IMR-90 (cell line): ENCODE data around the gene PLA2G12B. TPM values are rescaled to one million over a fixed set of nuclear protein-coding genes. Genes with fewer than 3 reads are reported as not detected.

ENCODE experiments used
- ATAC-seq: fragments of 200-7000 bp; cut with Tn5 transposase; 2 replicates; pipeline ENCODE4 v1.9.1; 2020; ENCODE audit warnings: low read depth, mild to moderate bottlenecking, moderate library complexity
- BruUV-seq: library from RNA; stranded (reverse); fragments of 400-500 nt; replicated peaks from 2 replicates; lab custom pipeline; 2021; lab: Mats Ljungman, UMichigan
- CTCF ChIA-PET: fragments of 300-600 bp; formaldehyde crosslinking; extraction: SDS; loops from one replicate; lab custom pipeline; 2021; ENCODE audit warnings: antibody characterized with exemption; lab: Yijun Ruan, JAX
- POLR2A ChIA-PET: fragments of 300-600 bp; sonication (Branson Sonifier 250); formaldehyde crosslinking; loops from one replicate; lab custom pipeline; 2022; ENCODE audit warnings: antibody characterized with exemption; ENCODE audit not compliant: unreplicated experiment; lab: Charles Lee
- DNase-seq: peaks from one replicate; pipeline ENCODE4 v3.0.0; 2013
- H2AFZ ChIP-seq: replicated peaks from 2 replicates; pipeline ENCODE3; 2013; ENCODE audit warnings: low read length, mild to moderate bottlenecking; ENCODE audit not compliant: poor library complexity
- H2AK5ac ChIP-seq: 2 replicates; pipeline ENCODE4 v1.6.1; 2013; ENCODE audit warnings: low read depth, low read length, inconsistent platforms
- H2AK9ac ChIP-seq: replicated peaks from 2 replicates; pipeline ENCODE3; 2013; ENCODE audit warnings: mild to moderate bottlenecking, low read depth, low read length, moderate library complexity; ENCODE audit not compliant: poor library complexity
- H2BK120ac ChIP-seq: 2 replicates; pipeline ENCODE4 v1.6.1; 2013; ENCODE audit warnings: low read depth, low read length, inconsistent platforms
- H2BK15ac ChIP-seq: 3 replicates; pipeline ENCODE4 v1.6.1; 2013; ENCODE audit warnings: low read depth, low read length, inconsistent platforms
- H2BK20ac ChIP-seq: 2 replicates; pipeline ENCODE4 v1.6.1; 2013; ENCODE audit warnings: low read depth, mild to moderate bottlenecking, inconsistent platforms, low read length, moderate library complexity
- H2BK5ac ChIP-seq: 2 replicates; pipeline ENCODE4 v1.6.1; 2013; ENCODE audit warnings: mild to moderate bottlenecking, low read depth, low read length, inconsistent platforms; ENCODE audit not compliant: poor library complexity, severe bottlenecking
- H3K14ac ChIP-seq: replicated peaks from 2 replicates; pipeline ENCODE4 v1.6.1; 2013; ENCODE audit warnings: low read depth, low read length, inconsistent platforms
- H3K18ac ChIP-seq: 2 replicates; pipeline ENCODE4 v1.6.1; 2013; ENCODE audit warnings: low read depth, low read length, control low read depth
- H3K23ac ChIP-seq: 2 replicates; pipeline ENCODE4 v1.6.1; 2013; ENCODE audit warnings: low read depth, low read length, inconsistent platforms
- H3K27ac ChIP-seq: 2 replicates; pipeline ENCODE4 v1.5.1; 2013; ENCODE audit warnings: mild to moderate bottlenecking, control low read depth, low read length; ENCODE audit not compliant: insufficient read depth
- H3K27me3 ChIP-seq: 2 replicates; pipeline ENCODE4 v1.6.1; 2013; ENCODE audit warnings: low read length; ENCODE audit not compliant: control insufficient read depth, insufficient read depth
- H3K36me3 ChIP-seq: 2 replicates; pipeline ENCODE4 v1.6.1; 2013; ENCODE audit warnings: low read length, mixed read lengths; ENCODE audit not compliant: control insufficient read depth, insufficient read depth
- H3K4ac ChIP-seq: 2 replicates; pipeline ENCODE4 v1.6.1; 2013; ENCODE audit warnings: low read depth, low read length, inconsistent platforms
- H3K4me1 ChIP-seq: 2 replicates; pipeline ENCODE4 v1.6.1; 2013; ENCODE audit warnings: low read length, mixed read lengths; ENCODE audit not compliant: control insufficient read depth, insufficient read depth
- H3K4me2 ChIP-seq: 2 replicates; pipeline ENCODE4 v1.6.1; 2013; ENCODE audit warnings: low read depth, mild to moderate bottlenecking, control low read depth, low read length, moderate library complexity
- H3K4me3 ChIP-seq: 2 replicates; pipeline ENCODE4 v1.5.1; 2013; ENCODE audit warnings: low read depth, mild to moderate bottlenecking, control low read depth, low read length, moderate library complexity; ENCODE audit not compliant: insufficient read depth
- H3K56ac ChIP-seq: 2 replicates; pipeline ENCODE4 v1.6.1; 2013; ENCODE audit warnings: low read length, inconsistent platforms; ENCODE audit not compliant: insufficient read depth; ENCODE audit errors: extremely low read depth
- H3K79me1 ChIP-seq, 2 experiments: 2 replicates each; pipeline ENCODE4 v1.6.1; 2013; ENCODE audit warnings: low read length in 2 of 2, inconsistent platforms in 1 of 2, low read depth in 1 of 2
- H3K9ac ChIP-seq: 2 replicates; pipeline ENCODE4 v1.6.1; 2013; ENCODE audit warnings: low read depth, low read length, control low read depth
- H3K9me1 ChIP-seq: 2 replicates; pipeline ENCODE4 v1.6.1; 2013; ENCODE audit warnings: low read length, inconsistent platforms; ENCODE audit not compliant: insufficient read depth
- H3K9me3 ChIP-seq: 2 replicates; pipeline ENCODE4 v1.6.1; 2013; ENCODE audit warnings: low read length; ENCODE audit not compliant: control insufficient read depth, insufficient read depth
- H4K20me1 ChIP-seq: 2 replicates; pipeline ENCODE4 v1.6.1; 2013; ENCODE audit warnings: low read length, inconsistent platforms; ENCODE audit not compliant: insufficient read depth
- H4K5ac ChIP-seq: 2 replicates; pipeline ENCODE4 v1.6.1; 2013; ENCODE audit warnings: mild to moderate bottlenecking, low read depth, low read length, control low read depth
- H4K8ac ChIP-seq, 2 experiments: 2 replicates each; pipeline ENCODE4 v1.6.1; 2013; ENCODE audit warnings: low read depth in 2 of 2, low read length in 2 of 2, control low read depth in 1 of 2, inconsistent platforms in 1 of 2
- H4K91ac ChIP-seq: 2 replicates; pipeline ENCODE4 v1.6.1; 2013; ENCODE audit warnings: low read depth, low read length, inconsistent platforms; ENCODE audit not compliant: insufficient read depth
- CEBPB ChIP-seq: IDR thresholded peaks from 2 replicates; pipeline ENCODE4 v1.6.1; 2012; ENCODE audit warnings: low read depth, low read length, improper control_type of control experiment
- ELK1 ChIP-seq: fragments of 150-350 bp; IDR thresholded peaks from 2 replicates; pipeline ENCODE4 v1.6.1; 2016; ENCODE audit warnings: low read depth, mild to moderate bottlenecking, low read length, moderate library complexity, borderline replicate concordance
- RCOR1 ChIP-seq: IDR thresholded peaks from 2 replicates; pipeline ENCODE4 v1.6.1; 2012; ENCODE audit warnings: mild to moderate bottlenecking, low read length, improper control_type of control experiment; ENCODE audit not compliant: insufficient replicate concordance
- WGBS, 2 experiments: methylation state at CpG; one replicate each; pipeline versions ENCODE4 v1.1.5 to v1.1.7; 2013; ENCODE audit warnings: missing lambda C conversion rate in 2 of 2; ENCODE audit not compliant: insufficient read length in 1 of 2; ENCODE audit errors: extremely low coverage in 2 of 2; 5-methylcytosine and 5-hydroxymethylcytosine counted together
- dilution Hi-C: fragments of 300-500 bp; cut with HindIII; formaldehyde crosslinking; loops from one replicate; pipeline ENCODE4 v1.14.3; 2018; ENCODE audit warnings: low sequenced_read_pairs; ENCODE audit not compliant: unreplicated experiment
- in situ Hi-C: fragments of 300-500 bp; cut with MboI; formaldehyde crosslinking; loops from 3 replicates; pipeline ENCODE4 v1.14.3; 2019; ENCODE audit warnings: low sequenced_read_pairs, inconsistent platforms, mixed read lengths
- intact Hi-C: fragments of 100-400 bp; cut with micrococcal nuclease; formaldehyde crosslinking; loops from 2 replicates; pipeline ENCODE4 v1.10.0; 2022
- polyA plus RNA-seq, 3 experiments: library from polyadenylated mRNA; depleted of rRNA; stranded (reverse); fragments of >200 nt; gene quantifications; 2 replicates each; pipeline ENCODE4 v1.2.3, GENCODE V29; 2012; ENCODE audit warnings: low replicate concordance in 1 of 3
- total RNA-seq: library from RNA; depleted of rRNA; stranded (reverse); fragments of >200 nt; gene quantifications from 2 replicates; pipeline ENCODE4 v1.2.3, GENCODE V29; 2012
- TF ChIP-seq, protein P1 (sequence below): conservative IDR thresholded peaks from 2 replicates; pipeline ENCODE4 v1.5.1; 2012; ENCODE audit warnings: mild to moderate bottlenecking, low read depth, low read length, improper control_type of control experiment

PLA2G12B gene
- total and polyA plus RNA-seq, 2 of the 4 experiments (the other 2 are of a cell fraction) = not detected

GRCh38 chr10:72981028-72981881 is 26.6 kb upstream of the PLA2G12B start:
- ChIA-PET POLR2A (no interaction called here), CTCF (no interaction called here)
- no CpG with 5 or more reads among the region's 4 CpGs for WGBS, 2 experiments
- Histone ChIP-seq H3K9me3 (peaks cover 6% of the 10 kb centered on the region), H3K14ac (no peak overlapping the region), H3K9me1 (no peaks in the 10 kb centered on the region), H4K20me1 (no peaks in the 10 kb centered on the region; the same call in 1 of the 2 replicates), H2AK5ac (no peak overlapping the region), H2BK20ac (no peak overlapping the region), H2BK5ac (no peak overlapping the region), H2BK120ac (no peak overlapping the region), H3K36me3 (no peaks in the 10 kb centered on the region), H2AK9ac (no peak overlapping the region), H3K18ac (no peak overlapping the region), H3K27ac (no peak overlapping the region), H3K4me2 (no peak overlapping the region), H3K27me3 (no peaks in the 10 kb centered on the region), H3K56ac (no peak overlapping the region), H4K8ac (no peak overlapping the region), H4K91ac (no peak overlapping the region), H2AFZ (no peak overlapping the region), H2BK15ac (no peak overlapping the region), H3K4me1 (no peaks in the 10 kb centered on the region), H3K23ac (no peak overlapping the region), H4K5ac (no peak overlapping the region), H3K79me1 (no peaks in the 10 kb centered on the region), H3K4me3 (no peak overlapping the region), H3K4ac (no peak overlapping the region), H3K9ac (no peak overlapping the region)
- TF ChIP-seq CEBPB (no peak), RCOR1 (no peak), ELK1 (no peak)
- TF ChIP-seq, protein P1, sequence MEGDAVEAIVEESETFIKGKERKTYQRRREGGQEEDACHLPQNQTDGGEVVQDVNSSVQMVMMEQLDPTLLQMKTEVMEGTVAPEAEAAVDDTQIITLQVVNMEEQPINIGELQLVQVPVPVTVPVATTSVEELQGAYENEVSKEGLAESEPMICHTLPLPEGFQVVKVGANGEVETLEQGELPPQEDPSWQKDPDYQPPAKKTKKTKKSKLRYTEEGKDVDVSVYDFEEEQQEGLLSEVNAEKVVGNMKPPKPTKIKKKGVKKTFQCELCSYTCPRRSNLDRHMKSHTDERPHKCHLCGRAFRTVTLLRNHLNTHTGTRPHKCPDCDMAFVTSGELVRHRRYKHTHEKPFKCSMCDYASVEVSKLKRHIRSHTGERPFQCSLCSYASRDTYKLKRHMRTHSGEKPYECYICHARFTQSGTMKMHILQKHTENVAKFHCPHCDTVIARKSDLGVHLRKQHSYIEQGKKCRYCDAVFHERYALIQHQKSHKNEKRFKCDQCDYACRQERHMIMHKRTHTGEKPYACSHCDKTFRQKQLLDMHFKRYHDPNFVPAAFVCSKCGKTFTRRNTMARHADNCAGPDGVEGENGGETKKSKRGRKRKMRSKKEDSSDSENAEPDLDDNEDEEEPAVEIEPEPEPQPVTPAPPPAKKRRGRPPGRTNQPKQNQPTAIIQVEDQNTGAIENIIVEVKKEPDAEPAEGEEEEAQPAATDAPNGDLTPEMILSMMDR = no peak
- ATAC-seq (peak; percentile 45), DNase-seq (no peak)
- intact Hi-C loops (no loop called here), in situ Hi-C loops (no loop called here), dilution Hi-C loops (no loop called here)
- no TSS peak for BruUV-seq
